ENCODE data around the gene YTHDF1. TPM values are rescaled to one million over a fixed set of nuclear protein-coding genes. Genes with fewer than 3 reads are reported as not detected.

The YTHDF1 gene
- total and polyA plus RNA-seq, 2 experiments from 2014 or later, result 29.5 to 40.0 TPM

- Histone ChIP-seq H3K4me1 (ENCODE audit: low read depth) (no peaks in the 10 kb centered on the region), H3K27me3 (no peaks in the 10 kb centered on the region), H3K9me3 (ENCODE audit: low read depth) (no peaks in the 10 kb centered on the region), H3K36me3 (no peaks in the 10 kb centered on the region), H3K4me3 (no peak overlapping the region), H3K27ac (no peak overlapping the region)
- no peak for DNase-seq (ENCODE audit: low read depth in 1 of 2, low spot score in 1 of 2)
- no peak for TF ChIP-seq CTCF (IDR thresholded peaks at IDR 0.05; ENCODE audit: low read depth, low read length)
Observed at GRCh38 chr20:63241272-63241671, 25.3 kb upstream of the YTHDF1 start.

GRCh38 chr20:63240004-63240403 lies 24.1 kb upstream of the YTHDF1 start:
- Histone ChIP-seq H3K9me3 (ENCODE audit: low read depth) (no peaks in the 10 kb centered on the region), H3K27ac (no peak overlapping the region), H3K4me1 (ENCODE audit: low read depth) (no peaks in the 10 kb centered on the region), H3K36me3 (no peaks in the 10 kb centered on the region), H3K27me3 (no peaks in the 10 kb centered on the region), H3K4me3 (no peak overlapping the region)
- no peak for TF ChIP-seq CTCF (IDR thresholded peaks at IDR 0.05; ENCODE audit: low read depth, low read length)
- no peak for DNase-seq (ENCODE audit: low read depth in 1 of 2, low spot score in 1 of 2)

GRCh38 chr20:63239431-63239830 lies 23.5 kb upstream of the YTHDF1 start:
- no peaks in the 10 kb centered on the region for H3K27me3 ChIP-seq
- no peak overlapping the region for H3K27ac ChIP-seq
- H3K4me1 ChIP-seq (ENCODE audit: low read depth), result no peaks in the 10 kb centered on the region
- no peaks in the 10 kb centered on the region for H3K9me3 ChIP-seq (ENCODE audit: low read depth)
- no peak for TF ChIP-seq CTCF (IDR thresholded peaks at IDR 0.05; ENCODE audit: low read depth, low read length)
- DNase-seq (ENCODE audit: low read depth in 1 of 2, low spot score in 1 of 2), result no peak
- no peaks in the 10 kb centered on the region for H3K36me3 ChIP-seq
- no peak overlapping the region for H3K4me3 ChIP-seq

- H3K27ac ChIP-seq, result no peak overlapping the region
- H3K27me3 ChIP-seq, result no peaks in the 10 kb centered on the region
- H3K9me3 ChIP-seq (ENCODE audit: low read depth), result no peaks in the 10 kb centered on the region
- TF ChIP-seq CTCF (IDR thresholded peaks at IDR 0.05; ENCODE audit: low read depth, low read length), result no peak
- H3K4me3 ChIP-seq, result no peak overlapping the region
- no peaks in the 10 kb centered on the region for H3K4me1 ChIP-seq (ENCODE audit: low read depth)
- no peak for DNase-seq (ENCODE audit: low read depth in 1 of 2, low spot score in 1 of 2)
- no peaks in the 10 kb centered on the region for H3K36me3 ChIP-seq
Observed at GRCh38 chr20:63238514-63239125, 22.7 kb upstream of the YTHDF1 start.

- TF ChIP-seq CTCF (IDR thresholded peaks at IDR 0.05; ENCODE audit: low read depth, low read length), result no peak
- H3K27ac ChIP-seq, result no peak overlapping the region
- H3K36me3 ChIP-seq, result no peaks in the 10 kb centered on the region
- H3K4me1 ChIP-seq (ENCODE audit: low read depth), result no peaks in the 10 kb centered on the region
- no peak overlapping the region for H3K4me3 ChIP-seq
- no peaks in the 10 kb centered on the region for H3K27me3 ChIP-seq
- no peaks in the 10 kb centered on the region for H3K9me3 ChIP-seq (ENCODE audit: low read depth)
- no peak for DNase-seq (ENCODE audit: low read depth in 1 of 2, low spot score in 1 of 2)
Observed at GRCh38 chr20:63238031-63238430, 22.1 kb upstream of the YTHDF1 start.
